GM23338 (cell line): ENCODE measurements around the gene CACNA1D. TPM values are rescaled to one million over a fixed set of nuclear protein-coding genes. Genes with fewer than 3 reads are reported as not detected.

Experiments
- ATAC-seq: fragments of 200-7000 bp; cut with Tn5 transposase; 3 replicates; pipeline ENCODE4 v1.9.1; 2020
- DNase-seq: peaks from one replicate; pipeline ENCODE4 v3.0.0-alpha.2; 2015; ENCODE audit warnings: low spot score
- H2AFZ ChIP-seq: fragments of 200-600 bp; sonication (generic); 2 replicates; pipeline ENCODE4 v1.8.0; 2016; ENCODE audit warnings: antibody characterized with exemption, mild to moderate bottlenecking, moderate library complexity
- H3F3A ChIP-seq: fragments of 200-600 bp; sonication (generic); replicated peaks from 2 replicates; pipeline ENCODE4 v1.8.0; 2017; ENCODE audit warnings: antibody characterized with exemption, mixed run types, low read depth
- H3K27ac ChIP-seq: fragments of 200-600 bp; sonication (generic); 2 replicates; pipeline ENCODE4 v1.6.1; 2016; ENCODE audit warnings: low read depth
- H3K27me3 ChIP-seq: fragments of 200-600 bp; sonication (generic); 2 replicates; pipeline ENCODE4 v1.8.0; 2016; ENCODE audit warnings: mild to moderate bottlenecking, mixed run types, moderate library complexity; ENCODE audit not compliant: insufficient read depth
- H3K36me3 ChIP-seq: fragments of 200-600 bp; sonication (generic); 2 replicates; pipeline ENCODE4 v1.8.0; 2016; ENCODE audit warnings: mild to moderate bottlenecking; ENCODE audit not compliant: insufficient read depth
- H3K4me1 ChIP-seq: fragments of 200-600 bp; sonication (generic); 2 replicates; pipeline ENCODE4 v1.8.0; 2016; ENCODE audit warnings: mild to moderate bottlenecking, moderate library complexity; ENCODE audit not compliant: insufficient read depth
- H3K4me2 ChIP-seq: fragments of 200-600 bp; sonication (generic); 2 replicates; pipeline ENCODE4 v1.7.1; 2017; ENCODE audit warnings: mixed run types
- H3K4me3 ChIP-seq: fragments of 200-600 bp; sonication (generic); 2 replicates; pipeline ENCODE4 v1.6.1; 2016; ENCODE audit warnings: mixed run types
- H3K79me2 ChIP-seq: fragments of 200-600 bp; sonication (generic); replicated peaks from 2 replicates; pipeline ENCODE4 v1.8.0; 2017; ENCODE audit warnings: mild to moderate bottlenecking; ENCODE audit not compliant: insufficient read depth
- H3K9me2 ChIP-seq: fragments of 200-600 bp; sonication (generic); 2 replicates; pipeline ENCODE4 v1.8.0; 2017; ENCODE audit not compliant: insufficient read depth
- H4K20me1 ChIP-seq: fragments of 200-600 bp; sonication (generic); replicated peaks from 2 replicates; pipeline ENCODE4 v1.8.0; 2017; ENCODE audit warnings: mild to moderate bottlenecking; ENCODE audit not compliant: insufficient read depth
- H3K27ac Mint-ChIP-seq: 2 replicates; pipeline ENCODE4 v1.8.0; 2020; ENCODE audit warnings: inconsistent platforms, mild to moderate bottlenecking, moderate library complexity, mixed read lengths
- H3K27me3 Mint-ChIP-seq: 3 replicates; pipeline ENCODE4 v1.8.0; 2022; ENCODE audit warnings: low read depth, mild to moderate bottlenecking, moderate library complexity, mixed read lengths, inconsistent platforms; ENCODE audit not compliant: insufficient read depth, poor library complexity
- H3K36me3 Mint-ChIP-seq: 3 replicates; pipeline ENCODE4 v1.8.0; 2021; ENCODE audit warnings: low read depth, mild to moderate bottlenecking, inconsistent platforms, moderate library complexity, mixed read lengths
- H3K4me1 Mint-ChIP-seq: 3 replicates; pipeline ENCODE4 v1.8.0; 2020; ENCODE audit warnings: mild to moderate bottlenecking, inconsistent platforms, mixed read lengths
- H3K4me3 Mint-ChIP-seq: 3 replicates; pipeline ENCODE4 v1.8.0; 2021; ENCODE audit warnings: moderate library complexity, mild to moderate bottlenecking, inconsistent platforms, mixed read lengths
- H3K9me3 Mint-ChIP-seq: 3 replicates; pipeline ENCODE4 v1.8.0; 2020; ENCODE audit warnings: moderate library complexity, mild to moderate bottlenecking, inconsistent platforms, mixed read lengths
- CREB1 ChIP-seq: fragments of 250-450 bp; sonication (Bioruptor Pico); IDR thresholded peaks from 2 replicates; pipeline ENCODE4 v1.5.0; 2020; ENCODE audit warnings: low read depth, mild to moderate bottlenecking, moderate library complexity
- CTCF ChIP-seq, 2 experiments: fragments of 200-600 bp in 1 of 2; sonication (generic) in 1 of 2; conservative IDR thresholded peaks; 2 replicates each; pipeline versions ENCODE4 v1.5.1 to v1.6.1; 2016 to 2017; ENCODE audit warnings: antibody characterized with exemption in 2 of 2, low read depth in 2 of 2, mild to moderate bottlenecking in 2 of 2, moderate library complexity in 1 of 2
- ETS1 ChIP-seq: IDR thresholded peaks from 2 replicates; pipeline ENCODE4 v1.6.1; 2016; ENCODE audit warnings: antibody characterized with exemption
- EZH2 ChIP-seq: fragments of 200-600 bp; sonication (generic); IDR thresholded peaks from one replicate; pipeline ENCODE4 v1.8.0; 2017; ENCODE audit warnings: antibody characterized with exemption, mild to moderate bottlenecking, low read depth; ENCODE audit not compliant: unreplicated experiment
- EZH2phosphoT487 ChIP-seq: fragments of 200-600 bp; sonication (generic); IDR thresholded peaks from one replicate; pipeline ENCODE4 v1.8.1; 2018; ENCODE audit warnings: antibody characterized with exemption; ENCODE audit not compliant: unreplicated experiment
- JUNB ChIP-seq: IDR thresholded peaks from one replicate; pipeline ENCODE4 v1.6.1; 2016; ENCODE audit warnings: antibody characterized with exemption; ENCODE audit not compliant: unreplicated experiment
- NANOG ChIP-seq: IDR thresholded peaks from 2 replicates; pipeline ENCODE4 v1.6.1; 2016; ENCODE audit warnings: antibody characterized with exemption, borderline replicate concordance
- POLR2AphosphoS5 ChIP-seq: IDR thresholded peaks from 2 replicates; pipeline ENCODE4 v1.6.1; 2016; ENCODE audit warnings: antibody characterized with exemption, low read depth
- REST ChIP-seq: IDR thresholded peaks from one replicate; pipeline ENCODE4 v1.6.1; 2018; ENCODE audit warnings: antibody characterized with exemption; ENCODE audit not compliant: unreplicated experiment
- STAT1 ChIP-seq: IDR thresholded peaks from one replicate; pipeline ENCODE4 v1.6.1; 2016; ENCODE audit warnings: antibody characterized with exemption; ENCODE audit not compliant: unreplicated experiment
- ZNF114 ChIP-seq: fragments of 250-450 bp; sonication (Bioruptor Pico); IDR thresholded peaks from 2 replicates; pipeline ENCODE4 v1.5.0; 2020; ENCODE audit warnings: mild to moderate bottlenecking, moderate library complexity
- ZNF331 ChIP-seq: fragments of 250-450 bp; sonication (Bioruptor Pico); IDR thresholded peaks from 2 replicates; pipeline ENCODE4 v1.5.0; 2020; ENCODE audit warnings: low read depth, mild to moderate bottlenecking, moderate library complexity
- ZNF462 ChIP-seq: fragments of 250-450 bp; sonication (Bioruptor Pico); IDR thresholded peaks from 2 replicates; pipeline ENCODE4 v1.5.0; 2020; ENCODE audit warnings: mild to moderate bottlenecking, moderate library complexity
- polyA plus RNA-seq: library from polyadenylated mRNA; unstranded; fragments of >200 nt; fragmentation: Nextera tagmentation; extraction: Ambion mirVana; gene quantifications from 2 replicates; pipeline ENCODE4 v1.2.1, GENCODE V29; 2016
- total RNA-seq: library from RNA; depleted of rRNA; stranded (reverse); fragments of >200 nt; shearing (Covaris generic); gene quantifications from 2 replicates; pipeline ENCODE4 v1.2.3, GENCODE V29; 2014

The CACNA1D gene
- total and polyA plus RNA-seq, 2 experiments from 2014 or later: 1.7 to 1.8 TPM

- Histone ChIP-seq H3K4me1 (no peaks in the 10 kb centered on the region; the same call in 1 of the 2 replicates), H3K27me3 (no peaks in the 10 kb centered on the region), H3K79me2 (no peaks in the 10 kb centered on the region), H3K9me2 (no peaks in the 10 kb centered on the region), H3F3A (no peaks in the 10 kb centered on the region), H3K4me3 (no peak overlapping the region), H3K27ac (no peak overlapping the region), H3K36me3 (no peaks in the 10 kb centered on the region), H2AFZ (no peak overlapping the region), H4K20me1 (no peaks in the 10 kb centered on the region), H3K4me2 (no peak overlapping the region)
- ATAC-seq (no peak), DNase-seq (no peak)
- Mint-ChIP-seq H3K4me3 (no peak overlapping the region), H3K27ac (no peak overlapping the region), H3K9me3 (no peaks in the 10 kb centered on the region; the same call in 2 of the 3 replicates), H3K4me1 (peaks cover 26% of the 10 kb centered on the region), H3K27me3 (peaks cover 2% of the 10 kb centered on the region), H3K36me3 (no peaks in the 10 kb centered on the region)
- TF ChIP-seq JUNB (no peak), CREB1 (CRISPR knock-in tag) (no peak), NANOG (no peak), ZNF462 (CRISPR knock-in tag) (no peak), EZH2 (no peak), STAT1 (no peak), ETS1 (no peak), ZNF331 (no peak), ZNF114 (CRISPR knock-in tag) (no peak), POLR2AphosphoS5 (no peak), CTCF (conservative IDR thresholded peaks at IDR 0.05; ENCODE audit: low read depth in 2 of 2) (no peak), REST (no peak), EZH2phosphoT487 (no peak)
These were observed 35.8 kb downstream of the CACNA1D start for GRCh38 chr3:53530205-53530604.
